Measurements from ENCODE around the gene RAB11FIP3.
A peak's percentile ranks its signal among the peaks of the same experiment; 100 is the strongest.
"Not testable (repeated sequence)": the region's sequence is repeated elsewhere in the genome, so short reads cannot be mapped to it uniquely, and the experiment has no call there.

The RAB11FIP3 gene

DNA sequence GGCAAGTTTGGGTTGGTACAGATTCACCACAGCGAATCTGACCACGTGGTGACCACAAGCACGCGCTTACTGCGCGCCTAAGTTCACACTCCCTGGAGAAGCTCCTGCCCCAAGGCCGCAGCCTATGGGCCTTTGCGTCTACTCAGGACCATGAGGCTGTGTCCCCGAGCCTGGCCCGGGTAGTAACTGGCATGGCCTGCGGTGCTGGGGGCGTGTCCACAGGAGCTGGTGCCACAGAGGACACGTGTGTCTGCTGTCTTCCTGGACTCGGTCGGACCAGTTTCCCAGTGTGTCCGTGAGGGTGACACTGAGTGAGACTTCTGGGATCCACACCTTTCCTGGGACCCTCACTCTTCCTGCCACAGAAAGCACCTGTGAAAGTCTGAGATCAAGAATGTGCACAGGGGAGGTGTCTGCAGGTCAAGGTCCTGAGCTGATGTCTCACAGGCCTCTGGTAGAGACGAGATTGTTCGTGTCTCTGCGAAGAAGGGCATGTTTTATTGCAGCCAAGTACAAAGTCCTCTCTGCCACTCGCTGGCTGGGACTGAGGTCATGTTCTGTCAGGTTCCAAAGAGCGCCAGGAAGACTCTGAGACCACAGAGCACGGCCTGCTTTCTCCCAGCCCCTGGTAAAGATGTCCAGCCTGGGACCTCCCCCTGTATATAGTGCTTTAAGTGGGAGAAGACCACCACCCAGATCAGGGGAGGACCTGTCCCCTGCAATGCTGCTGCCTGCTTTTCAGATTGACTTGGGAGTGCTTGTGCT lies 76.9 kb downstream of the RAB11FIP3 start:
- no peak for TF ChIP-seq EZH2phosphoT487 (IDR thresholded peaks at IDR 0.05; ENCODE audit: low read depth)
- TF ChIP-seq, protein P1, sequence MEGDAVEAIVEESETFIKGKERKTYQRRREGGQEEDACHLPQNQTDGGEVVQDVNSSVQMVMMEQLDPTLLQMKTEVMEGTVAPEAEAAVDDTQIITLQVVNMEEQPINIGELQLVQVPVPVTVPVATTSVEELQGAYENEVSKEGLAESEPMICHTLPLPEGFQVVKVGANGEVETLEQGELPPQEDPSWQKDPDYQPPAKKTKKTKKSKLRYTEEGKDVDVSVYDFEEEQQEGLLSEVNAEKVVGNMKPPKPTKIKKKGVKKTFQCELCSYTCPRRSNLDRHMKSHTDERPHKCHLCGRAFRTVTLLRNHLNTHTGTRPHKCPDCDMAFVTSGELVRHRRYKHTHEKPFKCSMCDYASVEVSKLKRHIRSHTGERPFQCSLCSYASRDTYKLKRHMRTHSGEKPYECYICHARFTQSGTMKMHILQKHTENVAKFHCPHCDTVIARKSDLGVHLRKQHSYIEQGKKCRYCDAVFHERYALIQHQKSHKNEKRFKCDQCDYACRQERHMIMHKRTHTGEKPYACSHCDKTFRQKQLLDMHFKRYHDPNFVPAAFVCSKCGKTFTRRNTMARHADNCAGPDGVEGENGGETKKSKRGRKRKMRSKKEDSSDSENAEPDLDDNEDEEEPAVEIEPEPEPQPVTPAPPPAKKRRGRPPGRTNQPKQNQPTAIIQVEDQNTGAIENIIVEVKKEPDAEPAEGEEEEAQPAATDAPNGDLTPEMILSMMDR (IDR thresholded peaks at IDR 0.05; ENCODE audit: low read depth, low read length): no peak
- Histone ChIP-seq H3K9ac (ENCODE audit: low read length) (no peak overlapping the region), H2AFZ (ENCODE audit: low read depth, low read length) (no peak overlapping the region), H3K4me3 (ENCODE audit: low read length) (no peak overlapping the region), H3K4me2 (ENCODE audit: low read length) (no peak overlapping the region), H3K4me1 (ENCODE audit: low read length) (peaks cover 2% of the 10 kb centered on the region), H3K79me2 (ENCODE audit: low read length) (no peaks in the 10 kb centered on the region), H3K27me3 (ENCODE audit: low read depth, low read length) (no peaks in the 10 kb centered on the region), H4K20me1 (ENCODE audit: insufficient read depth, low read length) (no peaks in the 10 kb centered on the region), H3K36me3 (replicated peaks; ENCODE audit: low read depth, low read length) (peaks cover 11% of the 10 kb centered on the region), H3K9me3 (ENCODE audit: insufficient read depth, low read length) (no peaks in the 10 kb centered on the region), H3K27ac (ENCODE audit: low read length) (no peak overlapping the region)

DNA sequence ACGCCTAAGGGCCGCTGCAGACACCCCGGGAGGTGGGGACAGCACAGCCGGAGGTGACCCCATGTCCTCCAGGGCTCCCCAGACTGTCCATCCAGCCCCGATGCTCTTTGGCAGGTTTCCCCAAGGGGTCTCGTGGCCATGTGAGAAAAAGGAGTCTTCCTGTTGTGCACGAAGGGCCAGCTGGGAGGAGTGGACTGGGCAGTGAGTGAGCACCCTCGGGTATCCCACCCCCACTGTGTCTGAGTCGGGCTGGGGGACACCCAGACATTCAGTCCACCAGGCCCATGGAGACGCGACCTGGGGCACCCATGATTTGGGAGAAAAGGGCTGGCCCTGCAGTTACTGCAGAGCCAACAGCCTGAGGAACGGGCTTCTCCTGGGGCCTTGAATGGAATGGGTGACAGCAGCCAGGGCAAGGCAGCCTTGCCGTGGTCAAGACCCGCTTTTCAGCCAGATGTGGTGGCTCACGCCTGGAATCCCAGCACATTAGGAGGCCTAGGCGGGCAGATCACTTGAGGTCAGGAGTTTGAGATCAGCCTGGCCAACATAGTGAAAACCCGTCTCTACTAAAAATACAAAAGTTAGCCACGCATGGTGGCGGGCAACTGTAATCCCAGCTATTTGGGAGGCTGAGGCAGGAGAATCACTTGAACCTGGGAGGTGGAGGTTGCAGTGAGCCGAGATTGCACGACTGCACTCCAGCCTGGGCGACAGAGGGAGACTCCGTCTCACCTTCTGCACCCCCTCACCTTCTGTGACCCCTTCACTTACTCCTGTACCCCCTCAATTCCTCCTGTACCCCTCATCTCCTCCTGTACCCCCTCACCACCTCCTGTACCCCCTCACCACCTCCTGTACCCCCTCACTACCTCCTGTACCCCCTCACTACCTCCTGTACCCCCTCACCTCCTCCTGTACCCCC lies 78.0 kb downstream of the RAB11FIP3 start:
- Histone ChIP-seq H2AFZ (ENCODE audit: low read depth, low read length) (no peak overlapping the region), H3K9ac (ENCODE audit: low read length) (no peak overlapping the region), H3K36me3 (replicated peaks; ENCODE audit: low read depth, low read length) (peaks cover 11% of the 10 kb centered on the region), H3K27me3 (ENCODE audit: low read depth, low read length) (no peaks in the 10 kb centered on the region), H3K4me1 (ENCODE audit: low read length) (peaks cover 10% of the 10 kb centered on the region), H3K27ac (ENCODE audit: low read length) (no peak overlapping the region), H4K20me1 (ENCODE audit: insufficient read depth, low read length) (no peaks in the 10 kb centered on the region), H3K79me2 (ENCODE audit: low read length) (no peaks in the 10 kb centered on the region), H3K9me3 (ENCODE audit: insufficient read depth, low read length) (no peaks in the 10 kb centered on the region), H3K4me2 (ENCODE audit: low read length) (no peak overlapping the region), H3K4me3 (ENCODE audit: low read length) (no peak overlapping the region)
- TF ChIP-seq EZH2phosphoT487 (IDR thresholded peaks at IDR 0.05; ENCODE audit: low read depth): no peak
- TF ChIP-seq, protein P1 (IDR thresholded peaks at IDR 0.05; ENCODE audit: low read depth, low read length): no peak

DNA sequence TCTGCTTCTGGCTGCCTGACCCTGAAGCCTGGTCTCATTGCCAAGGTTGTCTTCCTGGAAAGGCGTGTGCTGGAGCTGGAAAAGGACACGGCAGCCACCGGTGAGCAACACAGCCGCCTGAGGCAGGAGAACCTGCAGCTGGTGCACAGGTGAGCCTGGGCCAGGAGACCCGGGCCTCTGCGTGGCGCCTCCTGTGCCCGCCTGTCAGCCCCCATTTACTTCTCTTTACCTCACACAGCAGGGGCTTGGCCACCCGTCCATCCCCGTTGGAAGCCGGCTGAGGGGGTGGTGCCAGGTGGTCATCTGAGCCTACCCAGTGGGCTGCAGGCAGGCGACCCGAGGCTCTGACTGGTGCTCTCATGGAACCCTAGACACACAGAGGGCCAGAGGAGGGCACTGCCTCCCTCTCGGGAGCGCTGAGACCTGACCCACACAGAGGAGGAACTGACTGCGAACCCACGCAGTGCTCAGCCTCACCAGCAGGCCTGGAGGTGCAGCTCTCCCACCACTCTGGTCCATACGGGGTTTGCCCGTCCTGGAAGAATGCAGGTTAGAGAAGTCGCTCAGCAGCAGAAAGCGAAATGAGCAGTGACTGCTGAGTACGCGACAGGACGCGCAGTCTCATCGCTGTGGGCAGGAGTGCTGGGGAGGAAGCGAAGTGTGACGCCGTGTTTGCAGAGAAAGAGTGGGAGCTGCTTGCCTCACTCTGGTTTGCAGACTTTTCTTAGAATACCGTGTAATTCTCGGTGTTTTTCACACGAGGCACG lies 80.2 kb downstream of the RAB11FIP3 start:
- Histone ChIP-seq H2AFZ (ENCODE audit: low read depth, low read length) (no peak overlapping the region), H3K27ac (ENCODE audit: low read length) (no peak overlapping the region), H3K27me3 (ENCODE audit: low read depth, low read length) (no peaks in the 10 kb centered on the region), H3K4me3 (ENCODE audit: low read length) (no peak overlapping the region), H3K9me3 (ENCODE audit: insufficient read depth, low read length) (no peaks in the 10 kb centered on the region), H3K4me2 (ENCODE audit: low read length) (no peak overlapping the region), H3K9ac (ENCODE audit: low read length) (no peak overlapping the region), H4K20me1 (ENCODE audit: insufficient read depth, low read length) (no peaks in the 10 kb centered on the region), H3K79me2 (ENCODE audit: low read length) (no peaks in the 10 kb centered on the region), H3K4me1 (ENCODE audit: low read length) (peaks cover 10% of the 10 kb centered on the region), H3K36me3 (replicated peaks; ENCODE audit: low read depth, low read length) (peaks cover 11% of the 10 kb centered on the region)
- TF ChIP-seq, protein P1 (IDR thresholded peaks at IDR 0.05; ENCODE audit: low read depth, low read length): no peak
- no peak for TF ChIP-seq EZH2phosphoT487 (IDR thresholded peaks at IDR 0.05; ENCODE audit: low read depth)

DNA sequence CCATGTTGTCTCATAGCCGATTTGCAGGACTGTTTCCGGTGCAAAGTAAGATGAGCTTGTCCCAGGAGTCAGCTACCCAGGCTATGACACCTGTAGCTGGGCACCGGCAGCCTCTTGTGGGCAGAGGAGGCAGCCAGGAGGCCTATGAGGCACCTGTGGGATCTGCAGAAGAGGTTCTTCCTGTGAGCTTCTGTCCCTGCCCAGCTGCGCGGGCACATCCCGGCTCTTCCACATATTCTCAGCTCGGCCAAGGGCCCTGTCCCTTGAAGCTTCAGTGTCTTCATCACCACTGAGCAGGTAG lies 80.7 kb downstream of the RAB11FIP3 start:
- Histone ChIP-seq H3K4me2 (ENCODE audit: low read length) (no peak overlapping the region), H4K20me1 (ENCODE audit: insufficient read depth, low read length) (no peaks in the 10 kb centered on the region), H3K27ac (ENCODE audit: low read length) (no peak overlapping the region), H3K79me2 (ENCODE audit: low read length) (no peaks in the 10 kb centered on the region), H3K4me3 (ENCODE audit: low read length) (no peak overlapping the region), H2AFZ (ENCODE audit: low read depth, low read length) (no peak overlapping the region), H3K4me1 (ENCODE audit: low read length) (peaks cover 10% of the 10 kb centered on the region), H3K9me3 (ENCODE audit: insufficient read depth, low read length) (no peaks in the 10 kb centered on the region), H3K36me3 (replicated peaks; ENCODE audit: low read depth, low read length) (peaks cover 11% of the 10 kb centered on the region), H3K27me3 (ENCODE audit: low read depth, low read length) (no peaks in the 10 kb centered on the region), H3K9ac (ENCODE audit: low read length) (no peak overlapping the region)
- TF ChIP-seq EZH2phosphoT487 (IDR thresholded peaks at IDR 0.05; ENCODE audit: low read depth): no peak
- TF ChIP-seq, protein P1 (IDR thresholded peaks at IDR 0.05; ENCODE audit: low read depth, low read length): no peak

DNA sequence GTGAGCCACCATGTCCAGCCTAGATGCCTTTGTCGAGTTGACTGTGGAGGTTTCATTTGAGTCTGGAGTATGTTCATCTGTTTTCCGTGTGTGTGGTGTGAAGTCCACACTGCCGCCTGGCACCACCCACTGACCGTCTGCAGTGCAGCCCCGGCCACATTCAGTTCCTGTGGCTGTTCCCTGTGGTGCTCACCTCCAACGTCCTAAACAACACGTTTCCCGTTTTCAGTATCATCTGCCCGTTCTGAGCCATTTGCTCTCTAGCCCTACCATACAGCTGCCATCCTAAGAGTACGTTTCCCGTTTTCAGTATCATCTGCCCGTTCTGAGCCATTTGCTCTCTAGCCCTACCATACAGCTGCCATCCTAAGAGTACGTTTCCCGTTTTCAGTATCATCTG lies 82.1 kb downstream of the RAB11FIP3 start:
- not testable (repeated sequence) for H4K20me1 ChIP-seq (ENCODE audit: insufficient read depth, low read length); H3K79me2 ChIP-seq (ENCODE audit: low read length); H2AFZ ChIP-seq (ENCODE audit: low read depth, low read length); H3K9me3 ChIP-seq (ENCODE audit: insufficient read depth, low read length); H3K4me3 ChIP-seq (ENCODE audit: low read length); H3K27me3 ChIP-seq (ENCODE audit: low read depth, low read length); H3K9ac ChIP-seq (ENCODE audit: low read length); H3K4me1 ChIP-seq (ENCODE audit: low read length)
- Histone ChIP-seq H3K36me3 (replicated peaks; ENCODE audit: low read depth, low read length) (peaks cover 11% of the 10 kb centered on the region), H3K4me2 (ENCODE audit: low read length) (peak overlapping the region; percentile 56), H3K27ac (ENCODE audit: low read length) (peak overlapping the region; percentile 46)
